Measurements from ENCODE around the gene TMEM255B. TPM values are rescaled to one million over a fixed set of nuclear protein-coding genes. Genes with fewer than 3 reads are reported as not detected.
A peak's percentile ranks its signal among the peaks of the same experiment; 100 is the strongest.

Gene TMEM255B
- total RNA-seq, 1 experiment from 2014 or later = 2.8 TPM

- peaks cover 7% of the 10 kb centered on the region for H3K23me2 ChIP-seq (ENCODE audit: insufficient read length, low read depth, low read length, poor library complexity, severe bottlenecking)
- H3K23ac ChIP-seq (ENCODE audit: insufficient read length, low read depth, low read length) = peak overlapping the region; percentile 20
- peaks cover 2% of the 10 kb centered on the region for H4K20me1 ChIP-seq (ENCODE audit: control insufficient read depth, insufficient read depth, insufficient read length)
- H3K14ac ChIP-seq (ENCODE audit: insufficient read depth, low read length) = peak overlapping the region; percentile 83; the same call in 1 of the 2 replicates
- no peak overlapping the region for H3K9ac ChIP-seq (ENCODE audit: extremely low read depth, insufficient read length, low read length)
- WGBS (ENCODE audit: extremely low coverage, insufficient read length, low lambda C conversion rate) = no CpG with 5 or more reads among the region's 4 CpGs
- no peak overlapping the region for H2AFZ ChIP-seq (ENCODE audit: low read length)
- peak overlapping the region; percentile 58 for H2AK5ac ChIP-seq (ENCODE audit: insufficient read length, low read length)
- no peaks in the 10 kb centered on the region for H3K79me1 ChIP-seq (ENCODE audit: insufficient read depth, low read depth, low read length, poor library complexity, severe bottlenecking)
- peaks cover 49 to 63% of the 10 kb centered on the region in 2 experiments for H3K4me1 Mint-ChIP-seq
- peaks cover 2% of the 10 kb centered on the region; the same call in 1 of the 2 replicates for H3K27me3 ChIP-seq (ENCODE audit: insufficient read depth, low read length)
- H3K27ac Mint-ChIP-seq = peak overlapping the region; percentile 96 to 99 (median 99); a peak in 6 of 7 replicates
- H3K27ac ChIP-seq (ENCODE audit: insufficient read length, low read depth, low read length) = peak overlapping the region; percentile 7
- H2BK15ac ChIP-seq (ENCODE audit: low read depth, low read length) = no peak overlapping the region
- H3K18ac ChIP-seq (ENCODE audit: insufficient read length, low read depth, low read length) = peak overlapping the region; percentile 68
- no peak overlapping the region for H3K4ac ChIP-seq (ENCODE audit: low read depth, low read length)
- H2BK120ac ChIP-seq (ENCODE audit: low read depth, low read length, poor library complexity, severe bottlenecking) = peak overlapping the region; percentile 3
- no peak overlapping the region for H2BK20ac ChIP-seq (ENCODE audit: low read depth, low read length, poor library complexity, severe bottlenecking)
- no peak overlapping the region for H3K56ac ChIP-seq (ENCODE audit: insufficient read length, low read depth, low read length)
- H3K9me3 Mint-ChIP-seq = no peaks in the 10 kb centered on the region; a peak in 1 of 5 replicates
- peak overlapping the region; percentile 78 for H4K8ac ChIP-seq (replicated peaks; ENCODE audit: insufficient read length, low read depth, low read length)
- H3K4me3 Mint-ChIP-seq = peak overlapping the region; percentile 42 to 61; a peak in 3 of 5 replicates
- H3K9me3 ChIP-seq (ENCODE audit: control insufficient read depth, low read depth, low read length) = no peaks in the 10 kb centered on the region
- H3K27me3 Mint-ChIP-seq (ENCODE audit: low read depth) = peaks cover 19% of the 10 kb centered on the region
- H4K5ac ChIP-seq (ENCODE audit: insufficient read length, low read depth, low read length) = peak overlapping the region; percentile 48
- peak; percentile 19 for DNase-seq
- H4K91ac ChIP-seq (ENCODE audit: insufficient read length, low read depth, low read length) = no peak overlapping the region
- TF ChIP-seq CTCF (conservative IDR thresholded peaks at IDR 0.05) = no peak
- H3K4me1 ChIP-seq (ENCODE audit: insufficient read depth, low read length) = peaks cover 14% of the 10 kb centered on the region; the same call in 1 of the 2 replicates
- no peak overlapping the region for H3K4me2 ChIP-seq (ENCODE audit: insufficient read depth, insufficient read length, low read length)
- no peak overlapping the region for H3T11ph ChIP-seq (ENCODE audit: low read length)
- H2BK5ac ChIP-seq (ENCODE audit: insufficient read length, low read length) = no peak overlapping the region
- peak overlapping the region; percentile 41 for H2BK12ac ChIP-seq (ENCODE audit: insufficient read length, low read depth, low read length)
- H3K79me2 ChIP-seq (ENCODE audit: insufficient read depth, low read length) = no peaks in the 10 kb centered on the region; the same call in 1 of the 2 replicates
- peaks cover 0 to 12% (median 10%) of the 10 kb centered on the region in 3 experiments; a peak in 4 of 7 replicates for H3K36me3 Mint-ChIP-seq (ENCODE audit: insufficient read depth in 1 of 3, low read depth in 3 of 3)
Measured at GRCh38 chr13:113859311-113860050, 100.5 kb downstream of the TMEM255B start.

Data from H9 (cell line).